Measurements from ENCODE around the gene CPSF4. TPM values are rescaled to one million over a fixed set of nuclear protein-coding genes. Genes with fewer than 3 reads are reported as not detected.
A peak's percentile ranks its signal among the peaks of the same experiment; 100 is the strongest.

CPSF4 gene
- polyA plus RNA-seq, 1 donor from 2014 or later = 209 TPM

DNA sequence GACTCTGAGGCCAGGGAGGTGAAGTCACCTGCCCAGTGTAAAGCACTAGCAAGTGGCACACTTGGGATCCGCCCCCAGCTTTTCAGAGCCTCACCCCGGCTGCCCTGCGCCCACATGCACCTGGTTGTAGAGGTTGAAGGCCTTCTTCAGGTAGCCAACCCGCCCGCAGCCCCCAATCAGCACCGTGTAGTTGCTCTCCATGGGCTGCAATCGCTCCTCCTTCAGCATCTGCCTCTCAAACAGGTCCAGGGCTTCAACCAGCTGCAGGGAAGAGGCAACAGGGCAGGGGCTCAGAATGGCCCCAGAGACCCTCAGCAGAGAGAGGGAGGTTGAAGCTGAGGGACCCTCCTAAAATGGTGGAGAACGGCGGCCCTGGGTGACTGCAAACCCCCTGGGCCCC is 5.6 kb upstream of the CPSF4 start:
- Histone ChIP-seq H3K27me3 (ENCODE audit: insufficient read depth, low read depth, low read length) (no peaks in the 10 kb centered on the region), H3K27ac (ENCODE audit: low read length) (no peak overlapping the region), H3F3A (ENCODE audit: insufficient read depth, low read length, poor library complexity, severe bottlenecking) (no peaks in the 10 kb centered on the region), H3K4me2 (ENCODE audit: low read length) (no peak overlapping the region), H3K36me3 (ENCODE audit: insufficient read depth, low read length) (no peaks in the 10 kb centered on the region), H3K9ac (ENCODE audit: low read length) (no peak overlapping the region), H3K79me2 (replicated peaks; ENCODE audit: insufficient read depth, low read length) (peaks cover 10% of the 10 kb centered on the region), H3K9me2 (ENCODE audit: insufficient read depth, low read length) (no peaks in the 10 kb centered on the region), H4K20me1 (ENCODE audit: insufficient read depth) (no peaks in the 10 kb centered on the region), H2AFZ (ENCODE audit: low read depth, low read length) (no peak overlapping the region), H3K4me3 (ENCODE audit: low read length) (no peak overlapping the region), H3K9me3 (ENCODE audit: low read length) (no peaks in the 10 kb centered on the region)
- TF ChIP-seq RAD21 (conservative IDR thresholded peaks at IDR 0.05) (no peak), EZH2 (IDR thresholded peaks at IDR 0.05; ENCODE audit: borderline replicate concordance, insufficient read depth, low read length, poor library complexity, severe bottlenecking) (no peak), SMC3 (conservative IDR thresholded peaks at IDR 0.05; ENCODE audit: poor library complexity) (no peak), MXI1 (conservative IDR thresholded peaks at IDR 0.05; ENCODE audit: poor library complexity, severe bottlenecking) (no peak), TAF1 (IDR thresholded peaks at IDR 0.05; ENCODE audit: low read depth) (no peak), EP300 (conservative IDR thresholded peaks at IDR 0.05; ENCODE audit: poor library complexity, severe bottlenecking) (no peak), POLR2AphosphoS5 (IDR thresholded peaks at IDR 0.05) (no peak)
- TF ChIP-seq, protein P1, sequence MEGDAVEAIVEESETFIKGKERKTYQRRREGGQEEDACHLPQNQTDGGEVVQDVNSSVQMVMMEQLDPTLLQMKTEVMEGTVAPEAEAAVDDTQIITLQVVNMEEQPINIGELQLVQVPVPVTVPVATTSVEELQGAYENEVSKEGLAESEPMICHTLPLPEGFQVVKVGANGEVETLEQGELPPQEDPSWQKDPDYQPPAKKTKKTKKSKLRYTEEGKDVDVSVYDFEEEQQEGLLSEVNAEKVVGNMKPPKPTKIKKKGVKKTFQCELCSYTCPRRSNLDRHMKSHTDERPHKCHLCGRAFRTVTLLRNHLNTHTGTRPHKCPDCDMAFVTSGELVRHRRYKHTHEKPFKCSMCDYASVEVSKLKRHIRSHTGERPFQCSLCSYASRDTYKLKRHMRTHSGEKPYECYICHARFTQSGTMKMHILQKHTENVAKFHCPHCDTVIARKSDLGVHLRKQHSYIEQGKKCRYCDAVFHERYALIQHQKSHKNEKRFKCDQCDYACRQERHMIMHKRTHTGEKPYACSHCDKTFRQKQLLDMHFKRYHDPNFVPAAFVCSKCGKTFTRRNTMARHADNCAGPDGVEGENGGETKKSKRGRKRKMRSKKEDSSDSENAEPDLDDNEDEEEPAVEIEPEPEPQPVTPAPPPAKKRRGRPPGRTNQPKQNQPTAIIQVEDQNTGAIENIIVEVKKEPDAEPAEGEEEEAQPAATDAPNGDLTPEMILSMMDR (IDR thresholded peaks at IDR 0.05; ENCODE audit: poor library complexity, severe bottlenecking) = no peak
- TF ChIP-seq, protein P2, sequence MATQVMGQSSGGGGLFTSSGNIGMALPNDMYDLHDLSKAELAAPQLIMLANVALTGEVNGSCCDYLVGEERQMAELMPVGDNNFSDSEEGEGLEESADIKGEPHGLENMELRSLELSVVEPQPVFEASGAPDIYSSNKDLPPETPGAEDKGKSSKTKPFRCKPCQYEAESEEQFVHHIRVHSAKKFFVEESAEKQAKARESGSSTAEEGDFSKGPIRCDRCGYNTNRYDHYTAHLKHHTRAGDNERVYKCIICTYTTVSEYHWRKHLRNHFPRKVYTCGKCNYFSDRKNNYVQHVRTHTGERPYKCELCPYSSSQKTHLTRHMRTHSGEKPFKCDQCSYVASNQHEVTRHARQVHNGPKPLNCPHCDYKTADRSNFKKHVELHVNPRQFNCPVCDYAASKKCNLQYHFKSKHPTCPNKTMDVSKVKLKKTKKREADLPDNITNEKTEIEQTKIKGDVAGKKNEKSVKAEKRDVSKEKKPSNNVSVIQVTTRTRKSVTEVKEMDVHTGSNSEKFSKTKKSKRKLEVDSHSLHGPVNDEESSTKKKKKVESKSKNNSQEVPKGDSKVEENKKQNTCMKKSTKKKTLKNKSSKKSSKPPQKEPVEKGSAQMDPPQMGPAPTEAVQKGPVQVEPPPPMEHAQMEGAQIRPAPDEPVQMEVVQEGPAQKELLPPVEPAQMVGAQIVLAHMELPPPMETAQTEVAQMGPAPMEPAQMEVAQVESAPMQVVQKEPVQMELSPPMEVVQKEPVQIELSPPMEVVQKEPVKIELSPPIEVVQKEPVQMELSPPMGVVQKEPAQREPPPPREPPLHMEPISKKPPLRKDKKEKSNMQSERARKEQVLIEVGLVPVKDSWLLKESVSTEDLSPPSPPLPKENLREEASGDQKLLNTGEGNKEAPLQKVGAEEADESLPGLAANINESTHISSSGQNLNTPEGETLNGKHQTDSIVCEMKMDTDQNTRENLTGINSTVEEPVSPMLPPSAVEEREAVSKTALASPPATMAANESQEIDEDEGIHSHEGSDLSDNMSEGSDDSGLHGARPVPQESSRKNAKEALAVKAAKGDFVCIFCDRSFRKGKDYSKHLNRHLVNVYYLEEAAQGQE (IDR thresholded peaks at IDR 0.05; ENCODE audit: borderline replicate concordance) = no peak

DNA sequence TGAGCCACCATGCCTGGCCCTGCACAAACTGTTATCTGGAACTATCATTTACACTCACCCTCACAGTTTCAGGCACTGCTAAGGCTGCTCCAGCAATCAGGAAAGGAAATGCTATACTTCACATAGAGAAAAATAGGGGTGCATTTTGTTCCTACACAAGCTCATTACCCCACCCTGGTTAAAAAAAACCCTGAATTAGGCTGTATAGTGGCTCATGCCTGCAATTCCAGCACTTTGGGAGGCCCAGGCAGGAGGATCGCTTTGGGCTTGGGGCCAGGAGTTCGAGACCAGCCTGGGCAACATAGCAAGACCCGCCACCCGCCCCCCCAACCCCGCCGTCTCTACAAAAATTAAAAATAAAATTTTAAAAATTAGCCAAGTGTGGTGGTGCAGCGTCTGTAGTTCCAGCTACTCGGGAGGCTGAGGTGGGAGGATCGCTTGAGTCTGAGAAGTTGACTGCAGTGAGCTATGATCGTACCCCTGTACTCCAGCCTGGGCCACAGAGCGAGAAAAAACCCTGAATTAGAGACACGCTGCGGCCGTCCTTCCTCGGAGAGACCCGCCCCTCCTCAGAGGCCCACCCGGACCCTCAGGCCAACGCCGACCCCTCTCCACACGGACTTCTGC is 684 bp upstream of the CPSF4 start:
- Histone ChIP-seq H4K20me1 (ENCODE audit: insufficient read depth) (no peaks in the 10 kb centered on the region), H3K9ac (ENCODE audit: low read length) (peak overlapping the region; percentile 80), H2AFZ (ENCODE audit: low read depth, low read length) (peak overlapping the region; percentile 80), H3K36me3 (ENCODE audit: insufficient read depth, low read length) (no peaks in the 10 kb centered on the region), H3K9me3 (ENCODE audit: low read length) (no peaks in the 10 kb centered on the region), H3K27ac (ENCODE audit: low read length) (peak overlapping the region; percentile 51), H3K9me2 (ENCODE audit: insufficient read depth, low read length) (no peaks in the 10 kb centered on the region), H3K79me2 (replicated peaks; ENCODE audit: insufficient read depth, low read length) (peaks cover 31% of the 10 kb centered on the region), H3K4me2 (ENCODE audit: low read length) (peak overlapping the region; percentile 45), H3K27me3 (ENCODE audit: insufficient read depth, low read depth, low read length) (no peaks in the 10 kb centered on the region), H3F3A (ENCODE audit: insufficient read depth, low read length, poor library complexity, severe bottlenecking) (no peaks in the 10 kb centered on the region), H3K4me3 (ENCODE audit: low read length) (peak overlapping the region; percentile 86)
- no peak for TF ChIP-seq MXI1 (conservative IDR thresholded peaks at IDR 0.05; ENCODE audit: poor library complexity, severe bottlenecking)
- TF ChIP-seq, protein P1 (IDR thresholded peaks at IDR 0.05; ENCODE audit: poor library complexity, severe bottlenecking) = no peak
- TF ChIP-seq, protein P2 (IDR thresholded peaks at IDR 0.05; ENCODE audit: borderline replicate concordance) = no peak
- no peak for TF ChIP-seq RAD21 (conservative IDR thresholded peaks at IDR 0.05)
- TF ChIP-seq POLR2AphosphoS5 (IDR thresholded peaks at IDR 0.05) = no peak
- TF ChIP-seq EZH2 (IDR thresholded peaks at IDR 0.05; ENCODE audit: borderline replicate concordance, insufficient read depth, low read length, poor library complexity, severe bottlenecking) = no peak
- TF ChIP-seq TAF1 (IDR thresholded peaks at IDR 0.05; ENCODE audit: low read depth) = no peak
- TF ChIP-seq SMC3 (conservative IDR thresholded peaks at IDR 0.05; ENCODE audit: poor library complexity) = no peak
- no peak for TF ChIP-seq EP300 (conservative IDR thresholded peaks at IDR 0.05; ENCODE audit: poor library complexity, severe bottlenecking)

All from neural cell (in vitro differentiated cells).